GM20431 (cell line): ENCODE data around the gene PAX5.

Experiments used
- in situ Hi-C: fragments of 300-500 bp; cut with MseI, MboI; formaldehyde crosslinking; loops from one replicate; pipeline ENCODE4 v1.15.0; 2020; ENCODE audit warnings: low sequenced_read_pairs; ENCODE audit not compliant: unreplicated experiment

Gene PAX5

GRCh38 chr9:36991516-36992134, 42.4 kb downstream of the PAX5 start:
- in situ Hi-C loops = no loop called here

GRCh38 chr9:36988848-36989247, 45.2 kb downstream of the PAX5 start:
- in situ Hi-C loops = no loop called here

- in situ Hi-C loops = no loop called here
Measured at GRCh38 chr9:36987891-36988290, 46.2 kb downstream of the PAX5 start.

- in situ Hi-C loops = no loop called here
Measured at GRCh38 chr9:36987409-36987808, 46.7 kb downstream of the PAX5 start.

GRCh38 chr9:36986468-36987408, 47.3 kb downstream of the PAX5 start:
- in situ Hi-C loops = no loop called here

GRCh38 chr9:36985769-36986467, 48.1 kb downstream of the PAX5 start:
- in situ Hi-C loops = no loop called here

- in situ Hi-C loops = no loop called here
Measured at GRCh38 chr9:36985061-36985768, 48.9 kb downstream of the PAX5 start.

GRCh38 chr9:36980148-36980974, 53.7 kb downstream of the PAX5 start:
- in situ Hi-C loops = no loop called here

- in situ Hi-C loops = no loop called here
Measured at GRCh38 chr9:36976371-36977030, 57.6 kb downstream of the PAX5 start.

- in situ Hi-C loops = no loop called here
Measured at GRCh38 chr9:36974731-36975130, 59.3 kb downstream of the PAX5 start.

- in situ Hi-C loops = no loop called here
Measured at GRCh38 chr9:36971935-36972488, 62.1 kb downstream of the PAX5 start.

GRCh38 chr9:36970007-36970888, 63.8 kb downstream of the PAX5 start:
- in situ Hi-C loops = no loop called here

GRCh38 chr9:36969216-36969771, 64.8 kb downstream of the PAX5 start:
- in situ Hi-C loops = no loop called here

GRCh38 chr9:36968574-36969215, 65.4 kb downstream of the PAX5 start:
- in situ Hi-C loops = no loop called here

GRCh38 chr9:36967997-36968396, 66.1 kb downstream of the PAX5 start:
- in situ Hi-C loops = no loop called here

GRCh38 chr9:36966371-36967097, 67.5 kb downstream of the PAX5 start:
- in situ Hi-C loops = no loop called here
